Fibroblast of lung (primary cell): Measurements from ENCODE around the gene MYO7A.

Source experiments
- EZH2 ChIP-seq: IDR thresholded peaks from 2 replicates; pipeline ENCODE4 v1.5.1; 2012; ENCODE audit warnings: low read length, control low read depth, mild to moderate bottlenecking; ENCODE audit errors: missing control alignments
- TF ChIP-seq, protein P1 (sequence below), 2 donors: IDR thresholded peaks in 1 of 2; conservative IDR thresholded peaks in 1 of 2; 1 replicate in 1 of 2; 2 replicates in 1 of 2; pipeline ENCODE4 v1.5.1; 2011 to 2012; ENCODE audit warnings: low read length in 2 of 2, control low read depth in 1 of 2, inconsistent platforms in 1 of 2, low read depth in 1 of 2, mild to moderate bottlenecking in 1 of 2

GRCh38 chr11:77090046-77090372 is 38.0 kb upstream of the MYO7A start:
- TF ChIP-seq, protein P1, sequence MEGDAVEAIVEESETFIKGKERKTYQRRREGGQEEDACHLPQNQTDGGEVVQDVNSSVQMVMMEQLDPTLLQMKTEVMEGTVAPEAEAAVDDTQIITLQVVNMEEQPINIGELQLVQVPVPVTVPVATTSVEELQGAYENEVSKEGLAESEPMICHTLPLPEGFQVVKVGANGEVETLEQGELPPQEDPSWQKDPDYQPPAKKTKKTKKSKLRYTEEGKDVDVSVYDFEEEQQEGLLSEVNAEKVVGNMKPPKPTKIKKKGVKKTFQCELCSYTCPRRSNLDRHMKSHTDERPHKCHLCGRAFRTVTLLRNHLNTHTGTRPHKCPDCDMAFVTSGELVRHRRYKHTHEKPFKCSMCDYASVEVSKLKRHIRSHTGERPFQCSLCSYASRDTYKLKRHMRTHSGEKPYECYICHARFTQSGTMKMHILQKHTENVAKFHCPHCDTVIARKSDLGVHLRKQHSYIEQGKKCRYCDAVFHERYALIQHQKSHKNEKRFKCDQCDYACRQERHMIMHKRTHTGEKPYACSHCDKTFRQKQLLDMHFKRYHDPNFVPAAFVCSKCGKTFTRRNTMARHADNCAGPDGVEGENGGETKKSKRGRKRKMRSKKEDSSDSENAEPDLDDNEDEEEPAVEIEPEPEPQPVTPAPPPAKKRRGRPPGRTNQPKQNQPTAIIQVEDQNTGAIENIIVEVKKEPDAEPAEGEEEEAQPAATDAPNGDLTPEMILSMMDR (conservative IDR thresholded peaks at IDR 0.05 in 1 of 2, IDR thresholded peaks at IDR 0.05 in 1 of 2; ENCODE audit: low read depth in 1 of 2, low read length in 2 of 2) = no peak
- no peak for TF ChIP-seq EZH2
